NCI-H2227 treated with DMSO at 0.1 percent for 48 hours (cell line): Measurements from ENCODE around the gene TMOD2.

Source experiments
- DNase-seq: peaks from one replicate; lab custom pipeline; 2025; lab: John Stamatoyannopoulos, UW

Gene TMOD2

DNA sequence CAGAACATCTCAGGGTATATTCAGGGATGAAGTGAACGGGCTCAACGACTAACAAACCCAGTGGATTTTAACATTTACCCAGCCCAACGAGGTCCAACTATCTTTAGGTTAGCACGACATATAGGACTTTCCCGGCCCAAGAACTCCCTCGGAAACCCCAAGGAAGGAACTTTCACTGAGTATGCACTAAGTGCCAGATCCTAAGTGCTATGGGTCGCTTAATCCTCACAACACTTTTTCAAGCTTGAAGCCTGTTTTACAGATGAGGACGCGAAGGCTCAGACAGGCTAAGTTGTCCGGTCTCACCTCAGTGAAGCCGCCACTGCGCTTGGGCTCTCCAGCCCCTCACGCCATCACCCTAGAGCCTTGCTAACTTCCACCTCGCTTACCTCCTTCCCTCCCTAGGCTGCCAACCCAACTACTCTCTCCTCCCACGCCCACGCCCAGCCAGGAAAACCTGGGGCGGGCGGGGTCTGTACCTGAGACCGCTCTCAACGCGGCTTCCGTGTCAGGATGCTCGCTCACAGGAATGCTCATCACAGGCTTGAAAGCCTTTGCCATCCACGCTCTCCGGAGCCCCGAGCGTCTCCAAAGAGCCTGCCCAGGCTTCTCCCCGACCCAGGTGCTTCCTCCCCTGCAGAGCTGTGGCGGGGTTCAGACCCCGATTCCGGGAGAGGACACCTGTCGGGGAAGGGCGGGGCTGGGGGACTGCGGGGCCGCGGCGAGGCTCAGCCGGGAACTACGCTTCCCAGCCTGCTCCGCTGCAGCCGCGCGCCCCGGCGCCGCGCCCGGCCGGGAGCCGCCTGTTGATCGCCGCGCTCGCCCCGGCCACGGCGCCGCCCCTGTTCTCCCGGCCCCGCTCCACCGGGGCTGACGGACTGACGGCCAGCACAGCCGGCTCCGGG, at the start of gene TMOD2:
TMOD2 (plus strand) TSS at position 806 of the 905 bp plus-strand sequence. CDS start 14,845 bp downstream, outside the sequence.
- DNase-seq: no peak

GRCh38 chr15:51702710-51703109, 48.7 kb upstream of the TMOD2 start:
- DNase-seq: no peak

DNA sequence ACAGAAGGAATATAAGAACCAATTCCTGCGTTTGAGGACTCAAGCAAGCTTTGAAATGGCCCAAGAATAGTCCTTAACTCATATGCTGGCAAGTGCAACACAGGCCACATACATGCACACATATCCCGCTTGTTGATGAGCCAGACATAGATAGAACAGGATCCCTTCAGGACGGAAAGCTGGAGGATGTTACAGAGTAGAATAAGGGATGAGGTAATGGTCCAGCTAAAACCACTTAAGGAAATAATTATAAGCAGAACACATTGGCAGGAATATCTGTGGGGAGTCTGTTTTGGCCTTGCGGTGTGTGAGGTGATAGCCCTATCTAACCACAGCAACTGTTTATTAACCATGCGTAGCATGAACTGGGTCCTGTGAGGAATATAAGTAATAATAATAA, 45.1 kb upstream of the TMOD2 start:
- DNase-seq: no peak

- DNase-seq: no peak
Measured at GRCh38 chr15:51706926-51707608, 44.3 kb upstream of the TMOD2 start.

DNA sequence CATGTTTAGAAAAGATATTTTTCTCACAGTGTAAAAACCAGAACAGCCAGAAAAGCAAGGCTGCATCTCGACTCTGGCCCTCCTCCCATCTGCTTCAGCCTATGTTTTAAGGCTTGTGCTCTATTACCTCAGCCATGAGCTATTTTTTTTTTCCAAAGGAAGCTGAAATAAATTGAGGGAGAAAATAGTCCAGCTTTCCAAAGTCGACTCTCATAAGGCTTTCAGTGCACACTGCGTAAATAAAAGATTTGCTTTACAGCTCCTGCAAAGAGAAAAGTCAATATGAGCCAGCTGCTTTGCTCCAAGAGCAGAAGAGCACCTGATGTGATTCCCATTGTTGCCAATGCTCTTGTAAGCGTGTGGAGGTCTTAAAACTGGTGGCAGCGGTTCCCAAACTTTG, 43.4 kb upstream of the TMOD2 start:
- no peak for DNase-seq

DNA sequence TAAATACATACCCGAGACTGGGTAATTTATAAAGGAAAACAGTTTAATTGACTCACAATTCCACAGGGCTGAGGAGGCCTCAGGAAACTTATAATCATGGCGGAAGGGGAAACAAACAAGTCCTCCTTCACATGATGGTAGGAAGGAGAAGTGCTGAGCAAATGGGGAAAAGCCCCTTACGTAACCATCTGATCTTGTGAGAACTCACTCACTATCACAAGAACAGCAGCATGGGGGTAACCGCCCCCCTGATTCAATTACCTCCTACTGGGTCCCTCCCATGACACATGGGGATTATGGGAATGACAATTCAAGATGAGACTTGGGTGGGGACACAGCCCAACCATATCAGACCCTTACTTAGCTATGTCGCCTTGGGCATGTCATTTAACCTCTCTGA, 42.4 kb upstream of the TMOD2 start:
- DNase-seq: no peak

DNA sequence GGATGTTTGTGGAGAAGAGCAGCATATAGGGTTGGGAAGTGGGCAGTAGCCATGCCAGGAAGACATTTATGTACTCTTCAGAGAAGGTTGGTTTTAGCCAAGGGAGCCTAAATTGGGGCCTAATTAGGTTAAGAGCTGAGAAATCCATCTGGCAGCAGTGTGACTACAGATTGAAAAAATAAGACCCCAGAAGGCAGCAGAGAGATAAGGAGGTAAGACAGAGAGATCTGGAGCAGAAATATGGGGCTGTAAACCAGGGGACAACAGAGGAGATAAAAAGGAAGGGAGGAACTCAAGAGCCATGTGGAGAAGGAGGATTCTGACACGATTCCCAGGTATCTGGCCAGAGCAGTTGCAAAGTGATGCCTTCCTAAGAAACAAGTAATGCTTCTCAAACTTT, 37.2 kb upstream of the TMOD2 start:
- no peak for DNase-seq

GRCh38 chr15:51714911-51715310, 36.5 kb upstream of the TMOD2 start:
- DNase-seq: no peak

DNA sequence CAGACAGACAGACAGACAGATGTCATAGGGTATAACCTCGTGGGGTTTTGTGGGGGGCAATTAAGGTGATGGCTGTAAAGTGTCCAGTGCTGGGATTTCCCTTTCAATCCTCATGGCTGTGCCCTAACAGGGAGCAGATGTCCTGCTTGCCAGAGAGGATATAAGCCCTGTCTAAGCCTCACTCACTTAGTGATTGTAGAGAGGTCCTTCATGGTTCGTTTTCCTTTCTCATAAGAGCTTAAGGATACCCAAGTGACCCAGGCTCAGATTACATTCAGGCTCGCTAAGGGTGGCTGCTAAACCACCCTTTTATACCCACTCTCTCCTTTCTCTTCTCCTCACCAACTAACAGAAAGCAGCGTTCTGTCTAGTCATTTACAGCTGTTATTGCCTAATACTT, 33.2 kb upstream of the TMOD2 start:
- no peak for DNase-seq

DNA sequence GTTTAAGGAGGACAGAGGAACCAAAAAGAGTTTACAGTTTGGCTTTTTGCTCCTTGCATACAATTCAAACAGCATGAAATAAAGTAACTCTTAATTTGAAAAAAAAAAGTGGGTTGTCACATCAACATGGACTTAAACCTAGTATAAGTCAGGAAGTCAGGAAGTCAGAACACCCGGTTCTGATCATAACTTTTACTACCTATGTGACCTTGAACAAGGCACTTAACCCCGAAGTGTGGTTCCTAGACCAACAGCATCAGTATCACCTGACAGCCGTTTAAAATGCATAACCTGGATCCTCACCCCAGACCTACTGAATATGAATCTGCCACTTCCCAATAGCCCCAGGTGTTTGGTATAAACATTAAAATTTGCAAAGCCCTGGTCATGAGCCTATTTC, 32.7 kb upstream of the TMOD2 start:
- DNase-seq: no peak

- DNase-seq: no peak
Measured at GRCh38 chr15:51720201-51720995, 31.0 kb upstream of the TMOD2 start.

- no peak for DNase-seq
Measured at GRCh38 chr15:51721199-51721960, 30.0 kb upstream of the TMOD2 start.

DNA sequence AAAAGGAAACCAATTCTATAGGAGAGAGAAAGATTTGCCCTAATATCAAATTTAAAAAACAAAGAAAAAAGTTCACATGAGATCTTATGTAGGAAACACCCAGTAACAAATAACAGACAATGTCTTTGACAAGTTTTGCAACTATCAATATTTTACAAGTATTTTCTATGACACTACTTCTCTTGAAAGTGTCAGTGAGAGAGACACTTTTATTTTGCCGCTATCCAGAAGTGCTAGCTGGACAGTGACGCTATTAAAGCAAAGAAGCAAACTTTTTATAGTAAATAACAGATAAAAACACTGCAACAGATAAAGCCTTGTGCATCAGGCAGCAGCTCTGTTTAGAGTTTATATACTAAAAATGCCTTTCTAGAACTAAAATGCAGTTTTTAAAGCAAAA, 27.2 kb upstream of the TMOD2 start:
- DNase-seq: no peak

GRCh38 chr15:51724673-51725072, 26.7 kb upstream of the TMOD2 start:
- no peak for DNase-seq

DNA sequence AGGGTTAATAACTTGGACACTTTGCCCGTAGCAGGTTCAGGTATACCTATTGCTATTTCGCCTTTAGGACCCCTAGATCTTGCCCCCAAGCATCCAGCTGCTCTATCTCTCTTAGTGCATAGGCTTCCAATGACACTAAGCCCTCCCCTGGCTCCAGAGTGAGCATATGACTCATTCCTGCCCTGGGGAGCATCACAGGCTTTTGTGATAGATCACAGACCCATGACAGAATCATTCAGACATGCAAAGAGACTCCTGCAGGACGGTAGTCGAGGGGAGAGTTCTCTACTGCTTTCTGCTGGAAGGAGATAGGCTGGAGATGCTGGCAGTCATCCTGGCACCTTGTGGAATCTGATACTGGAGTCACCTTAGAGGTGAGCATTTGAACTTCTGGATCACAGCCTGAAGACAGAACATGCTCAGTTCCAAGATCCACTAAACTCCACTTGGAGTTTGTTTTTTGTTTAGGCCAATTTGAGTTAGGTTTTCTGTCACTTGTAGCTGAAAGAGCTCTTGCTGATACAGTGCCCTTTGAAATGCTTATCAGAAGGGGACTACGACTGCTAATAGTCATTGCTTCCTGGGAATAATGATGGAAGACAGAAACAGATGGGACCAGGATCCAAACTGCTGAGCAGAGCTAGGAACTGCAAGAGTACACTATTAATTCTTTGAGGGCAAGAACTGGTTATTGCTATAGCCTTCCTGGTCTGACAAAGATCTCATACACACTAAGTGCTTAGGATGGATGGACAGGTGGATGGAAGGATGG, 24.9 kb upstream of the TMOD2 start:
- DNase-seq: no peak

GRCh38 chr15:51727141-51727897, 24.1 kb upstream of the TMOD2 start:
- no peak for DNase-seq

DNA sequence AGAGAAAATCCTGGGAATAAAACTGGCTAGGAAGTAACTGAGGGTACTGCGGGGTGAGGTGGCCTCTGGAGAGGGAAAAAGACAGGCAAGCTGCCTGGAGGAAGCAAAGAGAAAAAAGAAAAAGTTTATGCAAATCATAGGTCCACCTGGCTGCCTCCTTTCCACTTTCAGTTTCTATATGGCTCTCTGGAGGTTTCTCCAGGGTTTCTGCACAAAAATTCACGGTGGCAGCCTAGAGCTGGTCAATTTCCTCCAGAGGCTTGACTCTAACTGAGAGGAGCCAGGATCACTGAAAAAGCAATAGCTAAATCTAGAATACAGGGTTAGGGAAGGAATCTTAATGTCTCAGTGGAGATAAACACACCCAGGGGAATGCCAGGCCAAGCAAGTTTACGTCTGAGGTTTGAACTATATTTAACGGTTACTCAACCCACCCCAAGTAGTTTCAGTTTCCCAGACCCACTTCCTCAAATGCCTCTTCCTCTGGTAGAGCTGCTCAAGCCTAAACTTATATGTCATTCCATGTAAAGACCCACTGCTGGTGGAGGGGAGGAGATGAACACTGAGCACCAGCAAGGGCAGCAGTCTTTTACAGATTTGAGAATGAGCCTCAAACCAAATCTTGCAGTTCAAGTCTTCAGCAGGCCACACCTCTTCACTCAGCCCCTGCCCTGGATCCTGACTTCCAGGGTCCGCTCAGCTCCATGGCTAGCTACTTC, 19.7 kb upstream of the TMOD2 start:
- DNase-seq: no peak

DNA sequence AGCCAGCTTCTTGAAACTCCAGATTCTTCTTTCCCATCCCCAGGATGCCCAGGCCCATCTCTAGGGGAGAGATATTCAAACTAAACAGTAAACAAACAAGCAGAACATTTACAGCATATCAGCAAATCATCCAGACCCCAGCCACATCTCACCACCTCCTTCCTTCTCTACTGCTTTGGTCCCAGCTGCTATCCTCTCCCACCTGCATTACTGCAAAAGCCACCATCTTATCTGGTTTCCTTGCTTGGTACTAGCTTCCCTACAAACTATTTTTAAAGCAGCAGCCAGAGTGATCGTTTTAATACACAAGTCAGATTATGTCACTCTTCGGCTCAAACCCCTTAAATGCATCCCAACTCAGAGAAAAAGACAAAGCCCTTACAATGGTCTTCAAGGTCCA, 18.8 kb upstream of the TMOD2 start:
- DNase-seq: no peak

- DNase-seq: no peak
Measured at GRCh38 chr15:51735228-51736010, 16.0 kb upstream of the TMOD2 start.
